Liver (tissue), 9 donors: ENCODE measurements around the gene BLACAT1. TPM values are rescaled to one million over a fixed set of nuclear protein-coding genes. Genes with fewer than 3 reads are reported as not detected.

Experiments
- DNase-seq: peaks from one replicate; pipeline ENCODE4 v3.0.0-alpha.2; 2017; ENCODE audit warnings: low spot score
- H3K27ac ChIP-seq, 2 donors: one replicate each; pipeline ENCODE4 v1.7.0; 2013; ENCODE audit warnings: inconsistent platforms in 2 of 2, low read length in 2 of 2, control low read depth in 1 of 2, low read depth in 1 of 2, mild to moderate bottlenecking in 1 of 2
- H3K27me3 ChIP-seq, 4 donors: one replicate each; pipeline versions ENCODE4 v1.6.1 to v1.7.0; 2013; ENCODE audit warnings: low read length in 3 of 4, inconsistent platforms in 1 of 4, mild to moderate bottlenecking in 1 of 4, moderate library complexity in 1 of 4; ENCODE audit not compliant: control insufficient read depth in 4 of 4, insufficient read depth in 4 of 4
- H3K36me3 ChIP-seq, 4 donors: one replicate each; pipeline versions ENCODE4 v1.6.1 to v1.7.0; 2013; ENCODE audit warnings: low read length in 3 of 4, mild to moderate bottlenecking in 3 of 4, low read depth in 1 of 4, moderate library complexity in 1 of 4; ENCODE audit not compliant: control insufficient read depth in 4 of 4, insufficient read depth in 3 of 4
- H3K4me1 ChIP-seq, 4 donors: one replicate each; pipeline versions ENCODE4 v1.6.1 to v1.7.0; 2013; ENCODE audit warnings: low read length in 3 of 4, mild to moderate bottlenecking in 3 of 4, moderate library complexity in 1 of 4; ENCODE audit not compliant: control insufficient read depth in 4 of 4, insufficient read depth in 4 of 4
- H3K4me3 ChIP-seq, 3 donors: one replicate each; pipeline versions ENCODE4 v1.6.1 to v1.7.0; 2013; ENCODE audit warnings: low read length in 3 of 3, control low read depth in 1 of 3, low read depth in 1 of 3, mild to moderate bottlenecking in 1 of 3
- H3K9ac ChIP-seq, 2 donors: one replicate each; pipeline ENCODE4 v1.7.0; 2013; ENCODE audit warnings: low read length in 2 of 2, mild to moderate bottlenecking in 2 of 2, moderate library complexity in 2 of 2, control low read depth in 1 of 2, low read depth in 1 of 2
- H3K9me3 ChIP-seq, 4 donors: one replicate each; pipeline versions ENCODE4 v1.6.1 to v1.7.0; 2013; ENCODE audit warnings: low read length in 3 of 4; ENCODE audit not compliant: control insufficient read depth in 4 of 4
- ATF3 ChIP-seq: IDR thresholded peaks from 2 replicates; pipeline ENCODE4 v1.6.1; 2016; ENCODE audit warnings: antibody characterized with exemption
- CTCF ChIP-seq: fragments of 150-350 bp; IDR thresholded peaks from 2 replicates; pipeline ENCODE4 v1.5.1; 2017; ENCODE audit warnings: improper control_type of control experiment, low read depth, low read length; ENCODE audit not compliant: missing input control
- EGR1 ChIP-seq, 2 donors: IDR thresholded peaks; 2 replicates each; pipeline ENCODE4 v1.6.1; 2016 to 2018; ENCODE audit warnings: antibody characterized with exemption in 2 of 2, low read depth in 2 of 2
- FOXA1 ChIP-seq: IDR thresholded peaks from 2 replicates; pipeline ENCODE4 v1.6.1; 2016; ENCODE audit warnings: antibody characterized with exemption
- FOXA2 ChIP-seq: IDR thresholded peaks from 2 replicates; pipeline ENCODE4 v1.6.1; 2016; ENCODE audit warnings: antibody characterized with exemption
- GABPA ChIP-seq, 2 donors: IDR thresholded peaks in 1 of 2; conservative IDR thresholded peaks in 1 of 2; 2 replicates each; pipeline ENCODE4 v1.6.1; 2016; ENCODE audit warnings: antibody characterized with exemption in 2 of 2, mild to moderate bottlenecking in 1 of 2, moderate library complexity in 1 of 2
- HNF4A ChIP-seq, 2 donors: conservative IDR thresholded peaks; 2 replicates each; pipeline ENCODE4 v1.6.1; 2016; ENCODE audit warnings: antibody characterized with exemption in 2 of 2, mild to moderate bottlenecking in 2 of 2
- JUND ChIP-seq, 2 donors: IDR thresholded peaks; 2 replicates each; pipeline ENCODE4 v1.6.1; 2016; ENCODE audit warnings: antibody characterized with exemption in 2 of 2
- MAX ChIP-seq: IDR thresholded peaks from 2 replicates; pipeline ENCODE4 v1.6.1; 2016; ENCODE audit warnings: antibody characterized with exemption
- NR2F2 ChIP-seq: IDR thresholded peaks from 2 replicates; pipeline ENCODE4 v1.6.1; 2016; ENCODE audit warnings: antibody characterized with exemption
- RAD21 ChIP-seq, 2 donors: IDR thresholded peaks; 2 replicates each; pipeline ENCODE4 v1.6.1; 2016; ENCODE audit warnings: antibody characterized with exemption in 2 of 2, mild to moderate bottlenecking in 2 of 2
- RXRA ChIP-seq, 2 donors: IDR thresholded peaks; 2 replicates each; pipeline ENCODE4 v1.6.1; 2017 to 2018; ENCODE audit warnings: antibody characterized with exemption in 2 of 2, mild to moderate bottlenecking in 1 of 2
- SP1 ChIP-seq: IDR thresholded peaks from 2 replicates; pipeline ENCODE4 v1.6.1; 2018; ENCODE audit warnings: antibody characterized with exemption, mild to moderate bottlenecking
- YY1 ChIP-seq: IDR thresholded peaks from 2 replicates; pipeline ENCODE4 v1.6.1; 2016; ENCODE audit warnings: antibody characterized with exemption, mild to moderate bottlenecking
- ZBTB33 ChIP-seq: IDR thresholded peaks from 2 replicates; pipeline ENCODE4 v1.6.1; 2016; ENCODE audit warnings: antibody characterized with exemption
- WGBS: extraction: QIAGEN DNeasy Blood & Tissue Kit; methylation state at CpG from one replicate; pipeline ENCODE4 v1.1.7; 2013; 5-methylcytosine and 5-hydroxymethylcytosine counted together
- polyA plus RNA-seq, 2 donors: library from polyadenylated mRNA; stranded (reverse) in 1 of 2; unstranded in 1 of 2; fragments of 200-250 nt in 1 of 2; fragments of >200 nt in 1 of 2; fragmentation: Nextera tagmentation in 1 of 2; extraction: Ambion mirVana in 1 of 2; gene quantifications; one replicate each; pipeline versions ENCODE4 v1.2.1 to v1.2.3, GENCODE V29; 2013 to 2015
- total RNA-seq, 2 donors: library from RNA; depleted of rRNA; stranded (reverse); fragments of >200 nt; gene quantifications; one replicate each; pipeline ENCODE4 v1.2.3, GENCODE V29; 2014
- donor health status: healthy.
- donor health status: healthy.
- donor health status: healthy.
- donor health status: healthy.
- donor health status: healthy.

Gene BLACAT1
- total and polyA plus RNA-seq, 4 donors, result not detected

- TF ChIP-seq ZBTB33 (no peak), NR2F2 (no peak), GABPA (IDR thresholded peaks at IDR 0.05 in 1 of 2, conservative IDR thresholded peaks at IDR 0.05 in 1 of 2) (no peak), ATF3 (no peak), SP1 (no peak), HNF4A (conservative IDR thresholded peaks at IDR 0.05) (no peak), RXRA (IDR thresholded peaks at IDR 0.05) (no peak), YY1 (no peak), MAX (no peak), CTCF (no peak), JUND (IDR thresholded peaks at IDR 0.05) (no peak), FOXA1 (no peak), FOXA2 (no peak), EGR1 (IDR thresholded peaks at IDR 0.05; ENCODE audit: low read depth in 2 of 2) (no peak), RAD21 (IDR thresholded peaks at IDR 0.05) (no peak)
- Histone ChIP-seq H3K9me3 (no peaks in the 10 kb centered on the region), H3K4me3 (no peak overlapping the region), H3K4me1 (peaks cover 0 to 18% (median 1%) of the 10 kb centered on the region in 4 donors), H3K36me3 (no peaks in the 10 kb centered on the region), H3K27me3 (no peaks in the 10 kb centered on the region), H3K9ac (no peak overlapping the region), H3K27ac (no peak overlapping the region)
- 74% methylated on average over 6 of the region's 6 CpGs for WGBS
- DNase-seq, result no peak
Measured at GRCh38 chr1:205441318-205441633, 14.6 kb downstream of the BLACAT1 start.

- TF ChIP-seq FOXA1 (no peak), ATF3 (no peak), RAD21 (IDR thresholded peaks at IDR 0.05) (no peak), GABPA (IDR thresholded peaks at IDR 0.05 in 1 of 2, conservative IDR thresholded peaks at IDR 0.05 in 1 of 2) (no peak), ZBTB33 (no peak), CTCF (no peak), YY1 (no peak), JUND (IDR thresholded peaks at IDR 0.05) (no peak)
- Histone ChIP-seq H3K9ac (no peak overlapping the region), H3K27me3 (no peaks in the 10 kb centered on the region), H3K9me3 (no peaks in the 10 kb centered on the region), H3K27ac (no peak overlapping the region), H3K4me1 (peaks cover 0 to 18% (median 1%) of the 10 kb centered on the region in 4 donors), H3K4me3 (no peak overlapping the region), H3K36me3 (no peaks in the 10 kb centered on the region)
- 59% methylated on average over 15 of the region's 15 CpGs for WGBS
- no peak for DNase-seq
Measured at GRCh38 chr1:205440476-205441317, 15.1 kb downstream of the BLACAT1 start.
